Small intestine (tissue), 7 donors: Measurements from ENCODE around the gene TMEM163. TPM values are rescaled to one million over a fixed set of nuclear protein-coding genes. Genes with fewer than 3 reads are reported as not detected.

Source experiments
- DNase-seq, 2 donors: peaks; one replicate each; pipeline versions ENCODE4 v3.0.0 to v3.0.0-alpha.2; 2013
- FAIRE-seq: peaks from 2 replicates; lab custom pipeline; 2012; peaks lifted over from hg19 to GRCh38; lab: Jason Lieb, UNC
- H3K27ac ChIP-seq, 3 donors: one replicate each; pipeline ENCODE4 v1.5.1; 2013; ENCODE audit warnings: low read length in 2 of 3, mild to moderate bottlenecking in 2 of 3, control low read depth in 1 of 3, inconsistent platforms in 1 of 3, low read depth in 1 of 3, moderate library complexity in 1 of 3
- H3K27me3 ChIP-seq, 3 donors: one replicate each; pipeline ENCODE4 v1.6.1; 2013; ENCODE audit warnings: low read length in 3 of 3, inconsistent platforms in 1 of 3; ENCODE audit not compliant: control insufficient read depth in 3 of 3, insufficient read depth in 3 of 3
- H3K36me3 ChIP-seq, 3 donors: one replicate each; pipeline ENCODE4 v1.6.1; 2013; ENCODE audit warnings: low read length in 3 of 3, inconsistent platforms in 1 of 3, low read depth in 1 of 3, mild to moderate bottlenecking in 1 of 3, moderate library complexity in 1 of 3; ENCODE audit not compliant: control insufficient read depth in 3 of 3, insufficient read depth in 2 of 3
- H3K4me1 ChIP-seq, 3 donors: one replicate each; pipeline ENCODE4 v1.6.1; 2013; ENCODE audit warnings: low read length in 2 of 3, inconsistent platforms in 1 of 3, low read depth in 1 of 3, mild to moderate bottlenecking in 1 of 3, moderate library complexity in 1 of 3; ENCODE audit not compliant: control insufficient read depth in 3 of 3, insufficient read depth in 2 of 3
- H3K4me3 ChIP-seq, 3 donors: one replicate each; pipeline ENCODE4 v1.5.1; 2013; ENCODE audit warnings: low read length in 3 of 3, control low read depth in 1 of 3, inconsistent platforms in 1 of 3, low read depth in 1 of 3, mild to moderate bottlenecking in 1 of 3, moderate library complexity in 1 of 3
- H3K9me3 ChIP-seq, 2 donors: one replicate each; pipeline ENCODE4 v1.6.1; 2013; ENCODE audit warnings: low read depth in 1 of 2, low read length in 1 of 2; ENCODE audit not compliant: control insufficient read depth in 2 of 2, insufficient read depth in 1 of 2
- WGBS, 3 donors: extraction: QIAGEN DNeasy Blood & Tissue Kit; methylation state at CpG; one replicate each; pipeline ENCODE4 v1.1.7; 2013; 5-methylcytosine and 5-hydroxymethylcytosine counted together
- polyA plus RNA-seq, 4 donors: library from polyadenylated mRNA; stranded (reverse) in 3 of 4; unstranded in 1 of 4; fragments of 200-250 nt in 3 of 4; fragments of 120-200 nt in 1 of 4; gene quantifications; one replicate each; pipeline versions ENCODE4 v1.2.1 to v1.2.3, GENCODE V29; 2013
- donor health status: healthy with polysubstance abuse.
- donor health status: control.
- donor health status: control.
- donor health status: Bipolar disorder and iron deficiency.
- donor health status: healthy.

Gene TMEM163
- polyA plus RNA-seq, 4 donors: 0.13 to 0.57 (median 0.38) TPM

DNA sequence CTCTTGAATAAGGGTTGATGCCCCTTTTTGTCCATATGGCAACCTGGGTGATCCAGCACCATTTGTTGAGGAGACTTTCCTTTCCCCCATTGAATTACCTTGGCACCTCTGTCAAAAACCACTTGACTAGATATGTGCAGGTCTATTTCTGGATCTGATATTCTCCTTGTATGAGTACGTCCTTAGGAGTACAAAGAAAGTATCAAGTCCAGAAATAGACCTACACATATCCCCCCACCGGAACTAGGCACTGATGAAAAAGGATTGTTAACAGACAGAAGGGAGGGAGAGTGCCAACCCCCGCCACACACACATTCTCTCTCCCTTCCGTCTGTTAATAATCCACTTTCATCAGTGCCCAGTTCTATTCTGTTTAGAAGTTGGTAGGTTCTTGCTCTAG lies 225.0 kb downstream of the TMEM163 start:
- Histone ChIP-seq H3K27me3 (peaks cover 0 to 6% (median 2%) of the 10 kb centered on the region in 3 donors), H3K27ac (no peak overlapping the region), H3K9me3 (no peaks in the 10 kb centered on the region), H3K4me3 (no peak overlapping the region), H3K4me1 (no peaks in the 10 kb centered on the region), H3K36me3 (no peaks in the 10 kb centered on the region)
- no peak for FAIRE-seq
- WGBS, 3 donors: 80 to 91% (median 88%) methylated on average over 4 of the region's 4 CpGs
- DNase-seq: no peak

DNA sequence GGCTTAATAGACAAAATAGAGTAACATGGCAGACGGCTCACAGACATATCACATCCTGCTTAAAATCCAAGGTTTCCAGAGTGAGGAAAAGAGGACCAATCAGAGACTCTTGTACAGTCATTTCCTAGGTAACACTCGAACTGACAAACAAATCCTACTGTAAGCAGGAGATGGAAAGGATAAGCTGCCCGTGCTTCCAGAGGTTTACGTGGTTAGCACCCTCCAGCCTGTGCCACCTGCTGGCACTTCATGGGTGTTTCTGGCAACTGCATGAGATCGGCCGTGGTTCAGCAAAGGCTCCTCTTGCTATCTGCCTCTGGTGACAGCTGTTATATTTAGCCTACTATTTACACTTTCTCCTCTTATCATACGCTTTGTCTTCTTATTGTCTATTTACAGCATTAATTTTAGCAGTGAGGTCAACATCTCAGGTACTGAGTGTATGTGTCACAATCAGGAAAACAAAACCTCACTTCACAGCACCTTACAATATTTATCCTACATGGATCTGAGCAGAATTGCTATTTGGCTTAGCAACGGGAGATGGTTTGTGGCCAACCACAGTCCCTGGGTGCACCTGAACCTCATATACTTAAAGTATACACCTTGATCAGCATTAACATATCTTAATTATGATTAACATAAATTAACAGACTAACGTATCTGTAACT lies 226.9 kb downstream of the TMEM163 start:
- no peak overlapping the region for H3K27ac ChIP-seq
- peaks cover 0 to 6% (median 2%) of the 10 kb centered on the region in 3 donors for H3K27me3 ChIP-seq
- H3K36me3 ChIP-seq: no peaks in the 10 kb centered on the region
- DNase-seq: peak; percentile 21 to 49
- FAIRE-seq: no peak
- no peak overlapping the region for H3K4me3 ChIP-seq
- H3K4me1 ChIP-seq: no peaks in the 10 kb centered on the region
- no peaks in the 10 kb centered on the region for H3K9me3 ChIP-seq
- 14 to 30% (median 20%) methylated on average over 9 of the region's 9 CpGs for WGBS, 3 donors

- Histone ChIP-seq H3K4me1 (no peaks in the 10 kb centered on the region), H3K36me3 (no peaks in the 10 kb centered on the region), H3K27me3 (peaks cover 0 to 6% (median 2%) of the 10 kb centered on the region in 3 donors), H3K9me3 (no peaks in the 10 kb centered on the region), H3K4me3 (no peak overlapping the region), H3K27ac (no peak overlapping the region)
- WGBS, 3 donors: 80 to 82% (median 82%) methylated on average over 4 of the region's 4 CpGs
- DNase-seq: no peak
- no peak for FAIRE-seq
Measured at GRCh38 chr2:134491022-134491421, 227.8 kb downstream of the TMEM163 start.

DNA sequence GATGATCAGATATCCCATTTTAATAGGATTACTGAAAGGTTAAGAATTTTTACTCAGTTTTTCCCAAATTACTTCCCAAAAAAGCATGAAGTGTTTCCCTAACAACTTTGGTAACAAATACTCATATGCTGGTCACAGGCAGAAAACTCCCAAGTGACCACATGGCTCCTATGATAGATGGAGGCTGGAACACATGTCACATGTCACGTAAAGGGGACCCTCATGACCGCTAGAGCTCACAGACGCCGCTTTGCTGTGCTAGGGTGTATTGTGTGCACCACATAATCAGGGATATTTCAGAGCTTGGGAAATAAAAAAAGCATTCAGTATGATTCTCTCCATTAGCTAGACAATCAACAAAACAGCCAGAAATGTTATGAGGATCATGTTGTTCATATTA lies 228.2 kb downstream of the TMEM163 start:
- FAIRE-seq (no peak), DNase-seq (no peak)
- Histone ChIP-seq H3K27me3 (peaks cover 0 to 6% (median 2%) of the 10 kb centered on the region in 3 donors), H3K36me3 (no peaks in the 10 kb centered on the region), H3K4me1 (no peaks in the 10 kb centered on the region), H3K4me3 (no peak overlapping the region), H3K27ac (no peak overlapping the region), H3K9me3 (no peaks in the 10 kb centered on the region)
- WGBS, 3 donors: 90 to 96% (median 95%) methylated on average over 4 of the region's 4 CpGs

- Histone ChIP-seq H3K4me1 (no peaks in the 10 kb centered on the region), H3K27me3 (peaks cover 0 to 6% (median 2%) of the 10 kb centered on the region in 3 donors), H3K4me3 (no peak overlapping the region), H3K9me3 (no peaks in the 10 kb centered on the region), H3K36me3 (no peaks in the 10 kb centered on the region), H3K27ac (no peak overlapping the region)
- DNase-seq (no peak), FAIRE-seq (no peak)
- 82 to 85% (median 83%) methylated on average over 11 of the region's 11 CpGs for WGBS, 3 donors
Measured at GRCh38 chr2:134489732-134490384, 228.9 kb downstream of the TMEM163 start.

DNA sequence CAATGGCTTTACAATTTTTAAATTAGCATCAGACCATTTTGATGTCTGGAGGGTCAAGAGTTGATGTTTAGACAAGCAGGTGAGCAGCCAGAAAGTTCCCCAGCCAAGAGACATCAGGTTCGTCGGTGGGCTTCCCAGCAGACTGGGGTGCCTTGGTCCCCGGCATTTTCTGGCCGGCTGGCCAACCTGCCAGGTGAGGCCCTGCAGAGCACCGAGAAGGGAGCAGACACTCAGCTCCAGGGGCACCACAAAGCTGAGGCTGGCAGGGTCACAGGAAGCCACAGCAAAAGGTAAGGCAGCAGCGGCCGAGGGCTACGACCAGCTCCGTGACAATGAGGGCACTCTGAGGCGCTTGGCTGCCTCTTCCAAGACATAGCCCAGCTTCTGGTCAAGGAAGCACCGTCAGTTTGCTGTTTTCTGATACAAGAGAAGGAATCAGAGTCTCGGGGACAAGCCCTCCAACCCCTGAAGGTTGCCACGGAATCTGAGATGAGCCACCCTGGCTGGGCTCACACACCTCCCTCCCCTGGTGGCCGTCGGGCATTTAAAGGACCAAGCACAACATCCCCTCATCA lies 235.9 kb downstream of the TMEM163 start:
- no peak for DNase-seq
- no peaks in the 10 kb centered on the region for H3K9me3 ChIP-seq
- no peak overlapping the region for H3K27ac ChIP-seq
- H3K4me3 ChIP-seq: no peak overlapping the region
- H3K36me3 ChIP-seq: no peaks in the 10 kb centered on the region
- 83 to 88% (median 87%) methylated on average over 15 of the region's 15 CpGs for WGBS, 3 donors
- no peak for FAIRE-seq
- H3K27me3 ChIP-seq: no peaks in the 10 kb centered on the region
- no peaks in the 10 kb centered on the region for H3K4me1 ChIP-seq

GRCh38 chr2:134482131-134482723 lies 236.6 kb downstream of the TMEM163 start:
- Histone ChIP-seq H3K27me3 (no peaks in the 10 kb centered on the region), H3K36me3 (no peaks in the 10 kb centered on the region), H3K9me3 (no peaks in the 10 kb centered on the region), H3K4me1 (no peaks in the 10 kb centered on the region), H3K27ac (no peak overlapping the region), H3K4me3 (no peak overlapping the region)
- 80 to 84% (median 81%) methylated on average over 6 of the region's 6 CpGs for WGBS, 3 donors
- DNase-seq (no peak), FAIRE-seq (no peak)

DNA sequence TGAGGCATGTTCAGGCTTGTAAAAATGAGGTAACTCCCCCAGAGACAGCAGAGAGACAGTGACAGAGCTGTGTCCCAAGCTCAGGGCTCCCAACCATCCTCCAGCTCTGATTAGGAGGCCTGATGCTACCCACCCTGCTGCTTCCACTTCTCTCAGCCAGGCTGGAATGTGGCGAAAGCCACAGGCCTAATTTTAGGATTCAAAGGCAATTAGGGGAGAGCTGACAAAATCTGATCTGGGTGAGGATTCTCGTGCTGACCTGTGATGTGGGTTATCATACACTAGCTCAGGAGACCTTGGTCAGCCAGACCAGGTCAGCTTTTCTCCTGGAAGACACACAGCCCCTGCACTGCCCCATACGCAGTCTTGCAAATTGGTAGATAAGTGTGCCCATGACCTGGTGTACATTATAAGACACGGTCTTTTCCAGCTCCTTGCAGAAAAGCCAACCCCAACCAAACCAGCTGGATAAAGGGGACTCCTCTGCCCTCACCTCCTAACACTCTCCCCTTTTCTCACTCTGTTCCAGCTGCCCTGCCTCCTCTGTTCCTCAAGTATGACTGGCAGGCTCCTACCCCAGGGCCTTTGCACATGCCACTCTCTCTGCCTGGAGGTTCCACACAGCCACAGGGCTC lies 239.0 kb downstream of the TMEM163 start:
- WGBS, 3 donors: 81 to 84% (median 82%) methylated on average over 4 of the region's 4 CpGs
- Histone ChIP-seq H3K27ac (no peak overlapping the region), H3K27me3 (no peaks in the 10 kb centered on the region), H3K4me3 (no peak overlapping the region), H3K36me3 (no peaks in the 10 kb centered on the region), H3K4me1 (no peaks in the 10 kb centered on the region), H3K9me3 (no peaks in the 10 kb centered on the region)
- FAIRE-seq (no peak), DNase-seq (no peak)
